NCI-H2081 (cell line): ENCODE measurements around the gene WHRN.

Experiments
- DNase-seq, 2 experiments: peaks; one replicate each; lab custom pipeline; 2025; lab: John Stamatoyannopoulos, UW

The WHRN gene

DNA sequence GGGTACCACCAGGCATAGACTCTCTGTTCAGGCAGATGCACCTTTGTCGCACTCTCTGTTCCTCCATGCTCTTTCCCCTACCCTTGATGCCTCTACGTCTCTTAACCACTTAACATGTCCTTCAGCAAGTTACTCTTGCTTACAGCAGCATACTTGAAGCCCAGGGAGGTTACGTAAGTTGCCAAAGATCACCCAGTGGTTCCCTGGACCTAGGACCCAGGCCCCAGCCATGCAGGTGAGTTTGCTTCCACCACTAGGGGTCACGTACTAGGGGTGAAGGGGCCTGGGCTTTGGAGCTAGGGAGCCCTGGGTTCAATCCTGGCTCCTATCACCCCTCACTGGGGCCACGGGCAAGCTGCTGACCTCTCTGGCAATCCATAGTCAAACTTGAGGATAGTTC lies 126.4 kb downstream of the WHRN start:
- no peak for DNase-seq

DNA sequence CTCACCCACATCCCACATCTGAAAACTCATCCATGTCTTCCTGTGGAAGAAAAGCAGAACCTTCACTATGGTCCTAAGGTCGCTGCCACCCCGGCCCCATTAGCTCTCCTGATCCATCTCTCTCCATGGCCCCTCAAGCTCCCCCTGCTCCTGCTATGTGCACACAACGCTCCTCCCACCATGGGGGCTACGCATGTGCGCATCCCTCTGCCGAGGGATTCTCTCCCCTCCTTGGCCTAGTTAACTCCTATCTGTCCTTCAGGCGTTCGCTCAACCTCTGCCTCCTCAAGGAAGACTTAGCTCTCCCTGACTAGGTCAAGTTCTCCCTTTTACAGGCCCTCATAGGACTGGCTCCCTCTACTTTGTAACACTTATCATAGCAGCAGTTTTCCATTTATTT lies 127.3 kb downstream of the WHRN start:
- DNase-seq = no peak

DNA sequence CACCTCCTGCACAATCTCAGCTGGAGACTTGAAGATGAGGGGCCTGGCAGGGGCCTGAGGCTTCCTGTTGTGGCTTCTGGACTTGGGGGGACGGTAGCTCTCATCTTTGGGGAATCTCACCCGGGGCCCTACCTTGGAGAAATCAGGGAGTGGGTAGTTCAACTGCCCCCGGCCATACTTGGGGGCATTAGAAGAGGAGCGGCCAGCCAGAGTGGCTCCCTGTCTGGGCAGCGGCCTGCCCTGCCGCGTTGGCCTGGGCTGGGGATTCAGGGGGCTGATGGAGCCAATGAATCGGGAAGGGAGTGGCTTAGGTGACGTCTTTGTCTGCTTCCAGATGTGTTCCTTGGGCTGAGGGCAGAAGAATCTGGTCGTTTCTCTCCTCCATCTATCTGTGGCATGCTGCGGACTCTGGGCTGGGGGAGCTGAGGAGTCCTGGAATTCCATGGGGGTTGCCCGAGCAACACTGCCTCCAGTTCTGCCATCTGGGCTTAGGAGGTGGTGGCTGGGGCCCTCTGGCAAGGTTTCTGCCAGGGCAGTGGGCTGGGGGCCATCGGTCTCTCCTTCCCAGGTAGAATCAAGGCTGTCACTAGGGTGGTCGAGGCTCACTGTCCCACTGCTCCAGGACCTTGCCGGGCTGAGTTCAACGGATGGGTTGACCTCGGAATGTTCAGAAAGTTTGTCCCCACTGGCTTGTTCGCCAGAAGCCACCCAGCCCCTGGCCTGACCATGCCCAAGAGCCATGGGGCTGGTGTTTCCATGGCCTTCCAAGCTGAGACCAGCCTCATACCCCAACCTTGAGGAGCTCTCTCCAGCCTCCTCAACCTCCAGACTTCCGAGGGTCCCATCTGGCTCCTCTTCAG lies 128.5 kb downstream of the WHRN start:
- DNase-seq = no peak

DNA sequence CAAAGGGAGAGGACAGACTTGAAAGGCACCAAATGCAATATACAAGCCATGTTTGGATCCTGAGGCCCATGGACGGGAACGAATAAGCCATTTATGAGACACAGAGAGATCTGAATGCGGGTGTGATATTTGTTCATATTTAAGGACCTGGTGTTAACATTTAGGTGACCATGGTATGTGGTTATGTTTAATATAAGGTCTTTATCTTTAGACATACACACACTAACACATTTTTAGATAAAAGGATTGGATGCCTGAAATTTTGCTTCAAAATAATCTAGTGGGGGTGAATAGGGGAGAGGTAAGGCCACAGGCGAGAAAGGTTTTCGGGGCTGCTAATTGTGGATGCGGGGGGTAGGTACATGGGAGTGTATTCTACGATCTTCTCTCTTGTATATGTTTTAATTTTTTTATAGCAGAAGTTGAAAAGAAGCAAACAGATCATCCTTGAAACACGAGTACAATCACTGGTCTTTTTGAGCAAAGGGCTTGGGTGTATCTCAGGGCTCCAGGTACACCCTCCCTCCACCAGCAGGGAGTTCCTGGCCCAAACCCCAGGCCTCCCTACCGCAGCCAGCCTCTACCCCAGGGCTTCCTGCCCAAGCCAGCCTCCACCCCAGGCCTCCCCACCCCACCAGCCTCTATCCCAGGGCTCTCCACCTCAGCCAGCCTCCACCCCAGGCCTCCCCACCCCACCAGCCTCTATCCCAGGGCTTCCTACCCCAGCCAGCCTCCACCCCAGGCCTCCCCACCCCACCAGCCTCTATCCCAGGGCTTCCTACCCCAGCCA lies 129.7 kb downstream of the WHRN start:
- DNase-seq = no peak

DNA sequence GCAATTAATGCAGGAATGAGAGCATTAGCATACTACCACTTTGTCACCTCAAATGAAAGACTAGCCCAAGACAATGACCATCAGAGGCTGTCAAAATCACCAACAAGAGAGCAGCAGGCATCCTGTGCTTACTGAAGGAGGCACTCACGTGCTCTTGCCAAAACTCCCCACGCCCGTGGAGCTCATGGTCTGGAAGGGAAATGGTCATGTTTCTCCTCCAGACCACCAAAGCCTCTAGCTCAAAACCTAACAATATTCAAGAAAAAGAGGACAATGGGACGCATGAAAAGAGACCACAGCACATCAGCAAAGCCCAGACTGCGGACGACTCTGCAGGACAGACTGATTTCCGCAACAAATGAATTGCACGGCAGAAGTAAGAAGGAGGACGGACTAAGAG lies 130.3 kb downstream of the WHRN start:
- no peak for DNase-seq

DNA sequence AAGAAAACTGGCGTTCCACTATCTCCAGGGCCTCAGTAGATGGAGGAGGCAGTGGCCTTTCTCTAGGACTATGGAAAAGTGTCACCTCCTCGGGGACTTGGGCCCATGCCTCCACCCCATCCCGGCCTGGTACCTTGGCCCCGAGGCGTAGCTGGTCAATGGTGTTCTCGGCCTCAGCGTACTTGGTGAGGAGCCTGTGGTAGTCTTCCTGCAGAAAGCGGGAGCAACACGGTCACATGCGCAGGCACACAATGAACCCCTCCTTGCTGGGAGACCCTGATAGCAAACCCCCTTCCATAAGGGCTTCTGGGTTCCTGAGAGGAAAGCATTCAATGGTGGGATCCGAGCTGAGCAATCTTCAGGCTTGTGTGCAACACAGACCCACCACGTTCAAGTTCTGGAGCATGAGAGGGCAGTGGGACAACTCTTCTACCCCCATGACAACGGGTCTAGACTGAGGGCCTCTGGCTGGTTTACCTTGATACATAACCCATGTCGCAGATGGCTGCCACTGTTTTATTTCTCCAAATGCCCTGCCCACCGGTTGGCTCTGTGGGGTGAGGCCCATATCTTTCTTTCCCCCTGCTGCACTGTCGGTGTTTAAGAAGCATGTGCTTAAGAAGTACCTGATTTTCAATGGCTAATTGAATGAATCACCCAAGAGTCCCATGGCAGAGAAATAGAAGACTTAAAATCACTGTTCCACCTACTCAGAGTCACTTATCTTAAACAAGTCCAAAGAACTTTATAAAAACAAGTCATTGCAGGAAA lies 131.1 kb downstream of the WHRN start:
- DNase-seq = no peak

DNA sequence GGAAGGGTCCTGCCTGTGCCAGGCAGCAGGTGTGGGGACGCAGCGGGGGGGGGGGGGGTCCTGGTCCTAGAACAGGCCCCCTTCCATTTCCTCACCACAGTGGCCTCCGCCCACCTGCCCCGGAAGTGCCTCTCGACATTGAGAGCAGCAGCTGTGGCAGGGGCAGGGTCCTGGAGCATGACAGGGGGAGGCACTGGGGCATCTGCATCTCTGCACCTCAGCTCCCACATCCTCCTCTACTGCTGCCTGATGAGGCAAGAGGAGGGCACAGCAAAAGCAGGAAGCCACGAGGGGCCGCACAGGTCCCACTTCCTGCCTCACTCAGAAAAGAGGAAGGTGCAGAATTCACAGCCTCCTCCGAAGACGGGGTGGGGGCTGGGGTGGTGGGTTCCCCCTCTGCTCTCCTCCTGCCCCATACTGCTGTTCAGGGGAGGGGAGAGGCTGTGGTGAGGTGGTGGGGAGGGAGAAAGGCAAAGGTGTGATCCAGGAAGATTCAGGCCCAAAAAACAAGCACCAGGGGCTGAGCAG lies 132.3 kb downstream of the WHRN start:
- no peak for DNase-seq

DNA sequence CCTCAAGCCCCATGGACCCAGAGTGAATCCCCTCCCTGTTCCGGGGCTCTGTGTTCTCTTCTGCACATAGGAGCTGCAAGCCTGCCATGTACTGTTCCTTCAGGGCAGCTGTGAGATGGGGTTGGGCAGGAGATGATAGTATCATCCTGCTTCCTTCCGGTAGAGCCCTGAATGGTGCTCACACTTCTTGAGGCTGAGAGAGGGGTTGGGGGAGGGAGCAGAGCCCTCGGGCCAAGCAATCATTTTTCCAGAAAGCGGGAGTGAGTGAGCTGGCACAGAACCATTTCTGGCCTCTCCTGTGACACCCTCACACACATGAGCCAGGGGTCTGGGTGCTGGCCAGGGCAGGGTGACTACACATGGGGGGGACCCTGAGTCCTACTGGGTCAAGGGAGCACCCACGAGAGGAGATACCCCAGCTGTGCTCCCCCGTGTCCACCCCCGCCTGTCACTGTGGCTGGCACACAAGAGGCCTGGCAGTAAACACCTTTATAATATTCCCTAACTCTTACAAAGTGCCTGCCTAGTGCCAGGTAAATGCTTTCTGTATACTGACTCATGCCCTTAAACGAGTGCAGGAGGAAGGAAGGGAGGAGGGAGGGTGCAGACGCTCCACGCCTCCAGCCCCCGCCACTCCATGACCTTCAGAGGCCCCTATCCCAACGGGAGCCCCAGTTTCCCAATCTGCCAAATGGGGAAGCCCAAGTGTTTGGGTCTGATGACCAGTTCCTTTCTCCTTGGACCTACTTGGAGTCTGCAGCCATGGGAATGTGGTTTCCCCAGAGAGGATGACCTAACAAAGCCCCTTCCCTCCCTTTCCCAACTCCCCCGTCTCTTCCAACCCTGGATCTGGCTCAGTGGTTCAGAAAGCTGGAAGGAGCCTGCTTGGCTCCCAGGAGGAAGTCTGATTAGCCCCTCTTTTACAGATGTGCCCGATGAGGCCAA lies 133.0 kb downstream of the WHRN start:
- no peak for DNase-seq

DNA sequence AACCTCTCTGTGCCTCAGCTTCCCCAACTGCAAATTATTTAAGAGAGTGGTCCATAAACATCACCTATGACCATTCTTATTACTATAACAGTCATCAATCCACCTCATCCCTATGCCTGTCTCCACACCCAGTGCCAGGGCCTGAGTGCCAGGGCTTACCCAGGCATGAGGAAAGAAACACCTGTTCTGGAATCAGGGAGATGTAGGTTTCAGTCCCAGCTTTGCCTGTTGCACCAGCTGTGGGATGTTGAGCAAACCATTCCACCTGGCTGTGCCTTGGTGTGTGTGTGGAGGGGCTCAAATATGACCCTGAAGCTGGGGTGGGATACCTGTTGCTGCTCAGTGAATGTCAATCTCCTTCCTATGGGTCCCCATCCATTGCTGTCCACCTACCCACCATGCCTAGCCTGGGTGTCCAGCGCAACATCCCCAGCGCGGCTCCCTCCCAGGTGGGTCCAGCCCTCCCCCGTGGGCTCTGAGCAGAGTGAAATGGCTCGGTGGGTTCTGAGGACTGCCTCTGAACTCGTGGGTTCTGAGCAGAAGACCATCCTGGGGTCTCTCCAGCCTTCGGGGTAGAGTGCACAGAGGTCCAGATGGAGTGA lies 133.8 kb downstream of the WHRN start:
- DNase-seq = no peak

DNA sequence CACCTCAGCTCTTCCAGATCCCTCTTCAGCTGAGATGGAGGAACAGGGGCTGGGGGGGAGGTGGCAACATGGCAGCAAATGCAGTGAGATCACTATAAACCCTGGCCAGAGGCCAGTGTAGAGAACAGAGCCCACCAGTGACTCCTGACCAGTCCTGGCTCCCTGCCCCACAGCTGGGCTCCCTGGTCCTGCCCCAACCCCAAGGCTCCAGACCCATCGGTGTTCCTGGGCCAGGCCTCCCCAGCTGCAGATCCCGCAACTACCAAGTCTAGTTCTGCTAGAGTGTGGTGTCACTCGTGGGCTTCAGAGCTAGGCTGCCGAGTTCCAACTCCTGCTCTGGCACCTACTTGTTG lies 134.3 kb downstream of the WHRN start:
- DNase-seq = no peak

DNA sequence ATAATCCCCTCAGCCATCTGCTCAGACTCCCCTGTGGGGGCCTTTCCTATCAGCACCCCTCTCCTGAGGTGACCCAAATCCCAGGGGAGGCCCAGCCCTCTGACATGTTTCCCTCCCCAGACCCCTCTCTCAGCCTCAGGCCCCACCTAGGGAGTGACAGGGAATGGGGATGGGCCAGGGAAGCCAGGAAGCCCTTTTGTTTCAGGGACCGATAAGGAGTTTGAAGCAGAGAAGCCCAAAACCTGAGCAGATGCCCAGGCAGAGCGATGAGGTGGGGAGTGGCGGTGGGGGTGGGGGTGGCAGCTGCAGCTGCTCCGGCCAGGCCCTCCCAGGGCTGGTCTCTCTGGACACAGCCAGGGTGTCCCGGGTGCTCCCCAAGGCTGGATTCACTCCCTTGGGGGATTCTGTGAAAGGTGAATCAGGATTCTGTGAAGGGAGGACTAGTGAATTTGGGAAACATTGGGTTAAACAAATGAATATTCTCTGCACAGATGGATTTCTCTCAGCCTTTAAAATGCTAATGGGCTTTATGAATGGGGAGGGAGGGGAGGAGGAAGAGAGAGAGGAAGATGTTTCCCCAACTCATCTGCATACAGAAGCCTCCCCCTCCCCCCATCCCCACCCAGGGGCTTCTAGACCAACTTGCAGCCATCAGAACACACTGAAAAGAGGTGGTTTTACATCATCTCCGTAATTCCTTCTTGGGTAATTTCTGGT lies 134.9 kb downstream of the WHRN start:
- DNase-seq = no peak

DNA sequence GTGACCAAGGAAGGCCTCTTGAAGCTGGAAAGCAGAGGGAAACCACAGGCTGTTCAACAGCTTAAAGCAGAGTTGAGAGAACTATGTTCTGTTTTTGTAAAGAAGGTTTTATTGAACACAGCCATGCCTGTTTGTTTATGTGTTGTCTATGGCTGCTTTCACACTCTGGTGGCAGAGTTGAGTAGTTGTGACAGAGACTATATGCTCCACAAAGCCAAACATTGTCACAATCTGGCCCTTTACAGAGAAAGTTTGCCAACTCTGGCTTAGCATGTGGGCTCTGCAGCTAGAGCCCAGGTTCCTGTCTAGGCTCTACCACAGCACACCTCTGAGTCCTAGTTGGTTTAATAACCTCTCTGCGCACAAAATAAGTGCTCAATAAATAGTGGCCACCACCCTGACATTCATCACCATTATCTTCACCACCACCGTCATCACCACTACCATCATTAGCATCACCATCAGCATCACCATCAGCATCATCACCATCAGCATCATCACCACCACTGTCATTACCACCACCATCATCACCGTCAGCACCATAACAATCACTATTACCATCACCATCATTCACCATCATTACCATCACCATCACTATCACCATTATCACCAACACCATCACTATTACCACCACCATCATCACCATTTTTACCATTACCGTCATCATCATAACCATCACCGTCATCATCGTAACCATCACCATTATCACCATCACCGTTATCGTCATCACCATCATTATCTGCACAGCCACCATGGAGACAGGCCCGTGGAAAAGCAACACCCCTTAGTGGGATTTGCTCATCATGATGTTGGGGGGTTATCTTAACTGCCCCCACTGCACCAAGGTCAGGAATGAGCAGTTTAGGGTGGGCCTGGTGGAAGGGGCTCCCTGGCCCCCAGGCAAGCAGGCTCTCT lies 135.8 kb downstream of the WHRN start:
- DNase-seq = no peak

DNA sequence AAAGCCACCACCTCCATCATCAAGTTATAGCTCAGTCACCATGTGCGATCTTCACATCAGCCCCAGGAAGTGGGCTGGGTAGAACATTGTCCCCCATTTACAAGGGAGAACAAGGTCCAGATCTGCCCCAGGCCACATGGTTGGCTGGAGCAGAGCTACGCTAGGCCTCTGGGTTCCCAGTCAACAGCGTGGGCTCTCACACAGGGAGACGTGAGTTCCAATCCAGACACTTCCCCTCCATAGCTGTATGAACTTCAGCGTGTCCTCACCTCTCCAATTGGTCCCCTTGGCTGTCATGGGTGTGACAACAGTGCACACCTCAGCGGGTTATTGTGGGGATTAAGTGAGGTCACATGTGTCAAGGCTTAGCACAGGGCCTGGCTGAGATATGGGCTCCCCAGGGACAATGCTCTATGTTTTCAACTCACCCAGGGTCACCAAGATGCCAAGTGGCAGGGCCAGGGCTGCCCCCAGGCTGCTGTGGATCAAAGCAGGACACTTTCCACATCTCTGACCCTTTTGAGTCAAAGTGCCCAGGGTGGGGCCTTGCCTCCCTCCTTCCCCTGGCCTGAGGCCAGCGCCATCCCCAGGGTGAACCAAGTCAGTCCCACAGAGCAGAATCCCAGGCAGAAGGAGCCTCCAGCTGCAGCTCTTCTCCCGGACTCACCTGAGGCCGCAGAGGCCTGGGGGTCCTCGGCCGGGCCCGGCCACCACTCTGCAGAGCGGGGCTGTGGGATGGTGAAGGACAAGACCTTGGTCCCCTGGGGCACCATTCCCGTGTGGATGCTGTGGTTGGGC lies 137.3 kb downstream of the WHRN start:
- DNase-seq = no peak

DNA sequence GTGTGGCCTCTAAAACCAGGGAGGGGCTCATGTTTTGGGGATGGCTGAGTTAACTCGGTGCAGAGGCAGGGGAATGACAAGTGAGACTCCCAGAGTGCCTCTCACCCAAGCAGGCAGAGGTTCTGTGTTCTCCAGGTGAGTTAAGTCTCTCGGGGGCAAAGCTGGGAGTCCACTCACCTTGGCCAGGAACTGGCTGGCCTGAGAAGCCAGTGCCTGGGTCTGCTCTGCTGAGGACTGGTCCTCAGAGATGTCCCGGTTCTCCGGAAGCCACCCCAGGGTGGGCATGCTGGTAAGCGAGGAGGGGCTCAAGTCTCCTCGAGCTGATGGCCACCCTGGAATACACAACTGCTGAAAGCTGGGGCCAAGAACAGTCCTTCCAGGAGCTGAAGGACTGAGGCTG lies 137.9 kb downstream of the WHRN start:
- no peak for DNase-seq

DNA sequence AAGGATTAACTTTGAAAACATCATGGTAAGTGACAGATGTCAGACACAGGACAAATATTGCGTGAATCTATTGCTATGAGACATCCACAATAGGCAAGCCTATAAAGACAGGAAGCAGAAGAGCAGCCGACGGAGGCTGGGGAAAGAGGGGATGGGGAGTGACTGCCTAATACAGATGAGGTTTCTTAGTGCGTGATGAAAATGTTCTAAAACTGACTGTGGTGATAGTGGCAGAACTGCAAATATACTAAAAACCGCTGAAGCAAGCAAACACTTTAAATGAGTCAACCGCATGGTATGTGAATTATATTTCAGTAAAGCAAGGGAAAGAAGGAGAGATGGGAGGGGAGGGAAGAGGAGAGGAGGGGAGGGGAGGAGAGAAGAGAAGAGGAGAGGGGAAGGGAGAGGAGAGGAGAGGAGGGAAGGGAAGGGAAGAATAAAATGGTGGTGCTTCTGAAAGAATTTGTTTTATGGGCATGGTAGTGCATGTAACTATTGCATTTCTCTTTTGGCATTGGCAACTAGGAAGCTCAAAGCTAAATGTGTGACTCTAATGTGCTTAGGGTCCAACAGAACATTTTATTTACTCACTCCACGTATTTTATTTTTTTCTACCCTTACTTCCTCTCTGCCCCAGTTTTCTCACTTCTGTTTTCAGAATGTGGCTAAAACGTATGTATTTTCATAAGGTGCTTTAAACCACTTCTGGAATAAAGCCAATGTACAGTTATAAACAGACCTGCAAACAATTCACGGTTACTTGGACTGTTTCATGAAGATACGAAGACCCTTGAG lies 138.7 kb downstream of the WHRN start:
- no peak for DNase-seq

DNA sequence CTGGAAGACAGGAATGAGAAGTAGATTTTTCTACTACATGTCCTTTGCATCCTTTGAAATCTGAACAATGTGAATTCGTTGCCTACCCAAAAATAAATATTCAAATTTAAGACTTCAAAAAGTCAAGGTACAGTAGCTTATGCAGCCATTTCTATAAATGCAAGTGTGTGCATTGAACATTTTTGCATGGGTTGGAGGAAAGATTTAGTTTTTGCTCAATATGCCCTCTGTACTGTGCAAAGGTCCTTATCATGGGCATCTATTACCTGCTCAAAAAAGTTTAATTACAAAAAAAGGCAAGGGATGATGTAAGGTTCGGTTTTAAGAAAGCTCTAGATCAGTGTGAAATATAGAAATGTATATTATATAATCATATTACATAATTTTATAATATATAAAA lies 140.1 kb downstream of the WHRN start:
- no peak for DNase-seq
